ENCODE data around the gene LPO. TPM values are rescaled to one million over a fixed set of nuclear protein-coding genes. Genes with fewer than 3 reads are reported as not detected.

Gene LPO
- total RNA-seq, 2 donors from 2014 or later, result not detected

DNA sequence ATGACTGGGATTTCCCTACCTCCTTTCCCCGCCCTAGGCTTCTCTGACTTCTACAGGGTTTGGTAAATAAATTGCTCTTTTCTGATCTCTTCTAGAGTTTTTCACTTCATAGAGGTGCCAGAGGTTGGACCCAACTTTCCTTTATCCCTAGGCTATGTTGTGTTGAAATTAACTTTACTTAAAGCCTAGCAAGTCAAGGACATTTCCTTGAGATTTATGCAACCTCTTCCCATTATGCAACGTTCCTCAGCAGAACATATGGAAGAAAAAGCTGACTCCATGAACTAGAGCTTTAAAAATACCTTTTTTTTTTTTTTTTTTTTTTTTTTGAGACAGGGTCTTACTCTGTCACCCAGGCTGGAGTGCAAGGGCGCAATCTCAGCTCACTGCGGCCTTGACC, 26.9 kb downstream of the LPO start:
- TF ChIP-seq, protein P1, sequence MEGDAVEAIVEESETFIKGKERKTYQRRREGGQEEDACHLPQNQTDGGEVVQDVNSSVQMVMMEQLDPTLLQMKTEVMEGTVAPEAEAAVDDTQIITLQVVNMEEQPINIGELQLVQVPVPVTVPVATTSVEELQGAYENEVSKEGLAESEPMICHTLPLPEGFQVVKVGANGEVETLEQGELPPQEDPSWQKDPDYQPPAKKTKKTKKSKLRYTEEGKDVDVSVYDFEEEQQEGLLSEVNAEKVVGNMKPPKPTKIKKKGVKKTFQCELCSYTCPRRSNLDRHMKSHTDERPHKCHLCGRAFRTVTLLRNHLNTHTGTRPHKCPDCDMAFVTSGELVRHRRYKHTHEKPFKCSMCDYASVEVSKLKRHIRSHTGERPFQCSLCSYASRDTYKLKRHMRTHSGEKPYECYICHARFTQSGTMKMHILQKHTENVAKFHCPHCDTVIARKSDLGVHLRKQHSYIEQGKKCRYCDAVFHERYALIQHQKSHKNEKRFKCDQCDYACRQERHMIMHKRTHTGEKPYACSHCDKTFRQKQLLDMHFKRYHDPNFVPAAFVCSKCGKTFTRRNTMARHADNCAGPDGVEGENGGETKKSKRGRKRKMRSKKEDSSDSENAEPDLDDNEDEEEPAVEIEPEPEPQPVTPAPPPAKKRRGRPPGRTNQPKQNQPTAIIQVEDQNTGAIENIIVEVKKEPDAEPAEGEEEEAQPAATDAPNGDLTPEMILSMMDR (IDR thresholded peaks at IDR 0.05), result no peak
- no peak overlapping the region for H3K4me3 ChIP-seq
- no peaks in the 10 kb centered on the region for H3K9me3 ChIP-seq
- no peaks in the 10 kb centered on the region for H3K4me1 ChIP-seq (ENCODE audit: control insufficient read depth in 1 of 2, low read depth in 2 of 2)
- DNase-seq (ENCODE audit: low spot score) (no peak), ATAC-seq (ENCODE audit: insufficient number of reproducible peaks, low FRiP score, low read depth) (no peak)
- H3K27ac ChIP-seq, result no peak overlapping the region
- no peaks in the 10 kb centered on the region for H3K36me3 ChIP-seq
- H3K27me3 ChIP-seq (replicated peaks; ENCODE audit: insufficient read depth), result peaks cover 2% of the 10 kb centered on the region

DNA sequence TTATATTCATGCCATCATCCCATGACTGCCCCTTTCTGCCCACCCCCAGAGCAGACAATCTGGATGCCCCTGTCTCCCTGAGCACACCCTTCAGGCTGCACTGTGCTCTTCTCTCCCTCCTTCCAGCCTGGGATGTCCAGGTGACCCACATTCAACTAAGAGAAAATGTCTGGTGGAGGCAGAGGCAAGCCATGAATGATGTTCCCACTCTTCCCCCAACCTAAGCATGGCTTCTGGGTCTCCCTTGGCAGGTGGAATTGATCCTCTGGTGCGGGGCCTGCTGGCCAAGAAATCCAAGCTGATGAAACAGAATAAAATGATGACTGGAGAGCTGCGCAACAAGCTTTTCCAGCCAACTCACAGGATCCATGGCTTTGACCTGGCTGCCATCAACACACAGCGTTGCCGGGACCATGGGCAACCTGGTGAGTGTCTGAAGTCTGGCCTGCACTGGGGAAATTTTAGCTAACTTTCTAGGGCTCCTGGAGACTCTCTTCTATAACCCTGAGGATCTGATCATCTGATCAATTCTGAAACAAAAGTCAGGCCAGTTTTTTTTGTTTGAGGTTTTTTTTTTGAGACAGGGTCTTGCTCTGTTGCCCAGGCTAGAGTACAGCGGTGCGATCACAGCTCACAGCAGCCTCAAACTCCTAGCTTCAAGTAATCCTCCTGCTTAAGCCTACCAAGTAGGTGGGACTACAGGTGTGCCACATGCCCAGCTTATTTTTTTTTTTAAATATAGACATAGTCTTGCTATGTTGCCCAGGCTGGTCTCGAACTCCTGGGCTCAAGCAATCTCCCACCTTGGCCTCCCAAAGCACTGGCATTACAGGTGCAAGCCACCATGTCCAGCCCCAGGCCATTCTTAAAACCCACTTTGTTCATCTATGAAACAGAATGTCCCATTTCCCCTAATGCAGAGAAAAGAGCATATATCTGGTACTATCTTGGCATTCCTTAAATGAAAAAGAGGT, 27.8 kb downstream of the LPO start:
- Histone ChIP-seq H3K27me3 (replicated peaks; ENCODE audit: insufficient read depth) (no peaks in the 10 kb centered on the region), H3K36me3 (no peaks in the 10 kb centered on the region), H3K27ac (no peak overlapping the region), H3K9me3 (no peaks in the 10 kb centered on the region), H3K4me1 (ENCODE audit: control insufficient read depth in 1 of 2, low read depth in 2 of 2) (no peaks in the 10 kb centered on the region), H3K4me3 (no peak overlapping the region)
- TF ChIP-seq, protein P1 (IDR thresholded peaks at IDR 0.05), result no peak
- ATAC-seq (ENCODE audit: insufficient number of reproducible peaks, low FRiP score, low read depth) (no peak), DNase-seq (ENCODE audit: low spot score) (no peak)

DNA sequence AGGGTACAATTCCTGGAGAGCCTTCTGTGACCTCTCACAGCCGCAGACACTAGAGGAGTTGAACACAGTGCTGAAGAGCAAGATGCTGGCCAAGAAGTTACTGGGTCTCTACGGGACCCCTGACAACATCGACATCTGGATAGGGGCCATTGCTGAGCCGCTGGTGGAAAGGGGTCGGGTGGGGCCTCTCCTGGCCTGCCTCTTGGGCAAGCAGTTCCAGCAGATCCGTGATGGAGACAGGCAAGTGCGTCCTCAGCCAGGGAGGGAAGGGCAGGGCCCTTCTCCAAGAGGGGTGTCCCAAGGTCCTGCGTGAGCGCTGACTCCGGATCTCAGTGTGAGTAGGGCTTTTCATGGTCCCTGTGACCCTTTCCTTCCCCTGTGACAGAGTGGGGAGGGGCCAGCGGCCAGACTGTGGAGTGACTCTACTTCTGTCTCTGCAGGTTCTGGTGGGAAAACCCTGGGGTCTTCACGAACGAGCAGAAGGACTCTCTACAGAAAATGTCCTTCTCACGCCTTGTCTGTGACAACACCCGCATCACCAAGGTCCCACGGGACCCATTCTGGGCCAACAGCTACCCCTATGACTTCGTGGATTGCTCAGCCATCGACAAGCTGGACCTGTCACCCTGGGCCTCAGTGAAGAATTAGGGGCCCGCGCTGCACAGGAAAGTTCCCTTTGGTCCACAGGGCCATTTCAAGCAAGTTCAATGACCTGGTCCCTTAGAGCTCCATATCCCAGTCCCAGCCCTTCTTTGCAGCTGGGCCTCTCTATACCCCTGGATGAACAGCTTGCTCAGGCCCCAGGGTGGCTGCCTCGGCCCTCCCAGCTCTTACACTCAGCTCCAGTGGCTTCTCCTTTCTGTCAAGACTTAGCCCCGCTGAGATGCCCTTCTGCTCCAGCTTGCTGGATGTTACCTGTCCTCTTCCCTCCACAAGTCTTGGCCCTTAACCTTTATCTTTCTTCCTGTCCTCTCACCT, 29.3 kb downstream of the LPO start:
- ATAC-seq (ENCODE audit: insufficient number of reproducible peaks, low FRiP score, low read depth) (no peak), DNase-seq (ENCODE audit: low spot score) (no peak)
- no peaks in the 10 kb centered on the region for H3K4me1 ChIP-seq (ENCODE audit: control insufficient read depth in 1 of 2, low read depth in 2 of 2)
- H3K9me3 ChIP-seq, result no peaks in the 10 kb centered on the region
- H3K36me3 ChIP-seq, result no peaks in the 10 kb centered on the region
- H3K4me3 ChIP-seq, result no peak overlapping the region
- no peak overlapping the region for H3K27ac ChIP-seq
- TF ChIP-seq, protein P1 (IDR thresholded peaks at IDR 0.05), result no peak
- H3K27me3 ChIP-seq (replicated peaks; ENCODE audit: insufficient read depth), result no peaks in the 10 kb centered on the region

DNA sequence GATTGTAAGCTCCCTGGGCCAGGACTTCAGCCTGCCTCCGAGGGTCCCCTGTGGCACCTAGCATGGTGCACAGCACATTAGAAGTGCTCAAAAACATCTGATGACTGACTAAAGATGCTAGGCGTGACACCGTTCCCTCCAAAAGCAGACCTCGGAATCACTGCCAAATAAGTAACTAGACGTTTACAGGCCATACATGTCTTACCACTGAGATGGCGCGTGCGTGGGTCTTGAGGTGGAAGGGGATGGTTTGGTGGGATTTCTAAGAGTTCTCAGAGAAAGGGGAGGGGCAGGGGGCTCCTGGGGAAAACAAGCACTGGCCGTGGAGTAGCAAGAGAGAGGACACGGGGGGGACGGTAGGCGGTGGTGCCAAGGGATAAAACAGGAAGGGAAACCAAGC, 29.9 kb downstream of the LPO start:
- Histone ChIP-seq H3K9me3 (no peaks in the 10 kb centered on the region), H3K27ac (no peak overlapping the region), H3K36me3 (no peaks in the 10 kb centered on the region), H3K4me1 (ENCODE audit: control insufficient read depth in 1 of 2, low read depth in 2 of 2) (no peaks in the 10 kb centered on the region), H3K4me3 (no peak overlapping the region), H3K27me3 (replicated peaks; ENCODE audit: insufficient read depth) (no peaks in the 10 kb centered on the region)
- no peak for ATAC-seq (ENCODE audit: insufficient number of reproducible peaks, low FRiP score, low read depth)
- DNase-seq (ENCODE audit: low spot score), result no peak
- TF ChIP-seq, protein P1 (IDR thresholded peaks at IDR 0.05), result no peak
